Keratinocyte (primary cell): ENCODE results near the gene PRKCA. TPM values are rescaled to one million over a fixed set of nuclear protein-coding genes. Genes with fewer than 3 reads are reported as not detected.
"Not testable (repeated sequence)": the region's sequence is repeated elsewhere in the genome, so short reads cannot be mapped to it uniquely, and the experiment has no call there.

Experiments used
- DNase-seq: peaks from one replicate; pipeline ENCODE4 v3.0.0-alpha.2; 2011; ENCODE audit warnings: low read depth, missing footprints, low spot score
- FAIRE-seq: peaks from 2 replicates; lab custom pipeline; 2011; peaks lifted over from hg19 to GRCh38; lab: Jason Lieb, UNC
- H2AFZ ChIP-seq: 2 replicates; pipeline ENCODE4 v1.6.0; 2012; ENCODE audit warnings: low read length, control low read depth, inconsistent platforms; ENCODE audit not compliant: control insufficient read depth
- H3K27ac ChIP-seq: 2 replicates; pipeline ENCODE4 v1.5.1; 2011; ENCODE audit warnings: low read length; ENCODE audit not compliant: control insufficient read depth, insufficient read depth
- H3K27me3 ChIP-seq: 3 replicates; pipeline ENCODE4 v1.6.0; 2011; ENCODE audit warnings: low read length; ENCODE audit not compliant: control insufficient read depth, insufficient read depth; ENCODE audit errors: extremely low read depth
- H3K36me3 ChIP-seq, 2 experiments: 2 replicates in 1 of 2; 3 replicates in 1 of 2; pipeline ENCODE4 v1.5.1; 2011; ENCODE audit warnings: low read length in 2 of 2, mild to moderate bottlenecking in 1 of 2; ENCODE audit not compliant: control insufficient read depth in 2 of 2, insufficient read depth in 2 of 2; ENCODE audit errors: extremely low read depth in 1 of 2
- H3K4me1 ChIP-seq: 3 replicates; pipeline ENCODE4 v1.5.1; 2011; ENCODE audit warnings: low read length; ENCODE audit not compliant: control insufficient read depth, insufficient read depth; ENCODE audit errors: extremely low read depth
- H3K4me2 ChIP-seq: 3 replicates; pipeline ENCODE4 v1.6.0; 2011; ENCODE audit warnings: low read depth, low read length; ENCODE audit not compliant: control insufficient read depth, insufficient read depth; ENCODE audit errors: extremely low read depth
- H3K4me3 ChIP-seq, 3 experiments: fragments of 200-600 bp in 1 of 3; sonication (generic) in 1 of 3; 2 replicates in 2 of 3; 3 replicates in 1 of 3; pipeline ENCODE4 v1.5.1; 2011 to 2016; ENCODE audit warnings: low read length in 3 of 3, mild to moderate bottlenecking in 3 of 3, control low read depth in 2 of 3, inconsistent platforms in 1 of 3, low read depth in 1 of 3, mixed read lengths in 1 of 3, mixed run types in 1 of 3, moderate library complexity in 1 of 3; ENCODE audit not compliant: control insufficient read depth in 2 of 3, insufficient read depth in 2 of 3; ENCODE audit errors: extremely low read depth in 1 of 3
- H3K79me2 ChIP-seq: 2 replicates; pipeline ENCODE4 v1.6.0; 2012; ENCODE audit warnings: low read length; ENCODE audit not compliant: control insufficient read depth, insufficient read depth
- H3K9ac ChIP-seq: 3 replicates; pipeline ENCODE4 v1.6.0; 2011; ENCODE audit warnings: low read length; ENCODE audit not compliant: control insufficient read depth, insufficient read depth; ENCODE audit errors: extremely low read depth
- H3K9me1 ChIP-seq: 3 replicates; pipeline ENCODE4 v1.6.0; 2011; ENCODE audit warnings: low read length; ENCODE audit not compliant: control insufficient read depth, insufficient read depth; ENCODE audit errors: extremely low read depth
- H3K9me3 ChIP-seq: 2 replicates; pipeline ENCODE4 v1.5.1; 2012; ENCODE audit warnings: low read depth, low read length; ENCODE audit not compliant: control insufficient read depth
- H4K20me1 ChIP-seq: 3 replicates; pipeline ENCODE4 v1.6.0; 2011; ENCODE audit warnings: low read length; ENCODE audit not compliant: control insufficient read depth, insufficient read depth; ENCODE audit errors: extremely low read depth
- CTCF ChIP-seq, 3 experiments: IDR thresholded peaks in 1 of 3; conservative IDR thresholded peaks in 1 of 3; optimal IDR thresholded peaks in 1 of 3; 2 replicates in 2 of 3; 3 replicates in 1 of 3; pipeline versions ENCODE3 to v1.5.1; 2011; ENCODE audit warnings: low read length in 3 of 3, mild to moderate bottlenecking in 3 of 3, moderate library complexity in 2 of 3, control low read depth in 1 of 3, inconsistent platforms in 1 of 3; ENCODE audit not compliant: insufficient read depth in 2 of 3; ENCODE audit errors: extremely low read depth in 1 of 3
- EZH2 ChIP-seq: IDR thresholded peaks from one replicate; pipeline ENCODE4 v1.6.1; 2012; ENCODE audit warnings: inconsistent platforms, mild to moderate bottlenecking, low read length, moderate library complexity
- dilution Hi-C: fragments of 300-500 bp; cut with MboI; formaldehyde crosslinking; loops from one replicate; pipeline ENCODE4 v1.7.0; 2020; ENCODE audit warnings: low sequenced_read_pairs; ENCODE audit not compliant: extremely low pct_ligation_motif_present
- polyA plus RNA-seq, 5 experiments: library from polyadenylated mRNA; depleted of rRNA in 3 of 5; stranded (reverse) in 3 of 5; stranded (forward) in 1 of 5; unstranded in 1 of 5; fragments of >200 nt; gene quantifications; 1 replicate in 1 of 5; 2 replicates in 3 of 5; 3 replicates in 1 of 5; pipeline versions ENCODE4 v1.2.1 to v1.2.3, GENCODE V29; 2011 to 2012; ENCODE audit warnings: missing spikeins in 2 of 5, low read depth in 1 of 5, low replicate concordance in 1 of 5

Gene PRKCA
- polyA plus RNA-seq, 1 donor (not counting 4 experiments of a cell fraction or from before 2014, with no cell fraction given): 3.6 TPM

GRCh38 chr17:66711881-66712321 is 409.5 kb downstream of the PRKCA start:
- no peaks in the 10 kb centered on the region for H4K20me1 ChIP-seq
- no peaks in the 10 kb centered on the region for H3K9me3 ChIP-seq
- no peak overlapping the region for H3K4me3 ChIP-seq
- H3K27me3 ChIP-seq: no peaks in the 10 kb centered on the region
- TF ChIP-seq EZH2: no peak
- no peak for TF ChIP-seq CTCF (optimal IDR thresholded peaks at IDR 0.05 in 1 of 3, IDR thresholded peaks at IDR 0.05 in 1 of 3, conservative IDR thresholded peaks at IDR 0.05 in 1 of 3; ENCODE audit: extremely low read depth in 1 of 3, insufficient read depth in 2 of 3, low read length in 3 of 3)
- H3K4me2 ChIP-seq: no peak overlapping the region
- dilution Hi-C loops: no loop called here
- no peaks in the 10 kb centered on the region for H3K9me1 ChIP-seq
- no peaks in the 10 kb centered on the region for H3K4me1 ChIP-seq
- H3K9ac ChIP-seq: no peak overlapping the region
- H3K79me2 ChIP-seq: no peaks in the 10 kb centered on the region
- FAIRE-seq (no peak), DNase-seq (no peak)
- no peak overlapping the region for H2AFZ ChIP-seq
- no peak overlapping the region for H3K27ac ChIP-seq
- no peaks in the 10 kb centered on the region for H3K36me3 ChIP-seq

- DNase-seq (no peak), FAIRE-seq (no peak)
- H3K4me2 ChIP-seq: no peak overlapping the region
- no peaks in the 10 kb centered on the region for H3K9me1 ChIP-seq
- dilution Hi-C loops: no loop called here
- H3K36me3 ChIP-seq: no peaks in the 10 kb centered on the region
- no peaks in the 10 kb centered on the region for H4K20me1 ChIP-seq
- no peak overlapping the region for H3K27ac ChIP-seq
- TF ChIP-seq CTCF (optimal IDR thresholded peaks at IDR 0.05 in 1 of 3, IDR thresholded peaks at IDR 0.05 in 1 of 3, conservative IDR thresholded peaks at IDR 0.05 in 1 of 3; ENCODE audit: extremely low read depth in 1 of 3, insufficient read depth in 2 of 3, low read length in 3 of 3) (no peak), EZH2 (no peak)
- no peak overlapping the region for H3K4me3 ChIP-seq
- H3K79me2 ChIP-seq: no peaks in the 10 kb centered on the region
- H3K9ac ChIP-seq: no peak overlapping the region
- no peak overlapping the region for H2AFZ ChIP-seq
- H3K4me1 ChIP-seq: no peaks in the 10 kb centered on the region
- H3K27me3 ChIP-seq: no peaks in the 10 kb centered on the region
- H3K9me3 ChIP-seq: no peaks in the 10 kb centered on the region
Observed at GRCh38 chr17:66712453-66712852, 410.0 kb downstream of the PRKCA start.

GRCh38 chr17:66713021-66713532 is 410.7 kb downstream of the PRKCA start:
- DNase-seq, H3K27me3 ChIP-seq, H3K4me2 ChIP-seq, dilution Hi-C loops, H3K4me1 ChIP-seq, H4K20me1 ChIP-seq, H3K4me3 ChIP-seq, FAIRE-seq, H3K9me3 ChIP-seq, H3K36me3 ChIP-seq, H3K9me1 ChIP-seq, H2AFZ ChIP-seq, H3K9ac ChIP-seq, H3K79me2 ChIP-seq, H3K27ac ChIP-seq: not testable (repeated sequence)
